Activated CD8-positive, alpha-beta memory T cell treated with anti-CD3 and anti-CD28 coated beads, Interleukin-2, amount 50 U/mL, for 4 hours (primary cell): ENCODE results near the gene ACO2.
A peak's percentile ranks its signal among the peaks of the same experiment; 100 is the strongest.
"Not testable (repeated sequence)": the region's sequence is repeated elsewhere in the genome, so short reads cannot be mapped to it uniquely, and the experiment has no call there.

Experiments
- DNase-seq: peaks from one replicate; pipeline ENCODE4 v3.0.0-alpha.2; 2020

ACO2 gene

DNA sequence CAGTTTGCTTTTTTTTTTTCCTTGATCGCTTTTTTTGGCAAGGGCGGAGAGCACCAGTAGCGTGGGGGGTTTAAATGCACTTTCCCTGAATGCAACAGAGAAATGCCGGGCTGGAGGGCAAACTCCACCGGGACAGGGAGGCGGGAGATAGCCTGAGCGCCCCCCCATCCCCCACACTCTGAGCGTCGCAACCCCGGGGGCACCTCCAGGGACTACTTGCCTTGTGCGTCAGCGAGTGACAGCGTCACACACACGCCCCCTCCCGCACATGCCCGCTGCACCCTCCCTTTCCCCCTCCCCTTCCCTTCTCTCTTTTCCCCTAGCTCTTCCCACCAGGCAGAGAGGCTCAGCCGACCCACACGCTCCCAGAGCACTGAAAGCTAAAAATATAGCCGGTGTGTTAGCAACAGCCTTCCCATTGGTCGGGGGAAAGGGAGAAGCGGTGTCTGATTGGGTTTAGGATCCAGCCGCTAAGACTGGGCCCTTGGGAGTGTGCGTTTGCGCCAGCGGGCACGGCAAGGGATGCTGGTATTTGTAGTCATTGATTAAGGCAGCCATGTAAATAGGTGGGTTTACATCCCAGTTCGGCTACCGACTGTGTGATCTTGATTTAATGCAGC is 20.6 kb upstream of the ACO2 start:
- DNase-seq, result peak; percentile 82

DNA sequence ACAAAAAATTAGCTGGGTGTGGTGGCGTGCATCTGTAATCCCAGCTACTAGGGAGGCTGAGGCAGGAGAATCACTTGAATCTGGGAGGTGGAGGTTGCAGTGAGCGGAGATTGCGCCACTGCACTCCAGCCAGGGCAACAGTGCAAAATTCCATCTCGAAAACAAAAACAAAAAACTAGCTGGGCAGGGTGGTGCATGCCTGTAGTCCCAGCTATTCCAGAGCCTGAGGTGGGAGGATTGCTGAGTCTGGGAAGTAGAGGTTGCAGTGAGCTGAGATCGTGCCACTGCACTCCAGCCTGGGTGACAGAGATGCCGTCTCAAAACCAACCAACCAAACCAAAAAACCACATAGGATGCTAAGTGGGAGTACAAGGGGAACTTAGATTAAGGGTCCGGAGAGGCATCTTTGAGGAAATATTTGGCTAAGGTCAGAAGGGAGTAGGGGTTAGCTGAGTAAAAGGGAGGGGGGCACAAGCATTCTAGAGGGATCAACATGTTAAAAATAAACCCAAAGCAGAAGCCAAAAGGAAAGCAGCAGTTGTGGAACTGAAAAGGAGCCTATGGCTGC is 10.7 kb upstream of the ACO2 start:
- DNase-seq, result no peak

DNA sequence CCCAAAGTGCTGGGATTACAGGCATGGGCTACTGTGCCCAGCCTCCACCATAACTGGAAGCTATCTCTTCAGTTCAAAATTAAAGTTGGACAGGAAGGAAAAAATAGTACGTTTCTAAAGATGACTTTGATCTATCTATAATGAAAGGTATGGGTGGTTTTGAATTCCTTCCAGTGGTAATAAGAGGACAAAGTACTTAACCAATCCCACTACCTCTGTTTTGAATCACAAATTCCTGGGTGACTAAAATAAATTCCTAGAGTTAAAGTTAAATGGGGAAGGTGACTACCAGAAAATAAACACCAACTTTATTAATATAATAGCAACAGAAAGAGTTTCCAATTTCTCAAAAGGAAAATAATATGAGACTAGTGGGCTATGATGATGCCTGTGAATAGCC is 9.5 kb upstream of the ACO2 start:
- DNase-seq, result no peak

DNA sequence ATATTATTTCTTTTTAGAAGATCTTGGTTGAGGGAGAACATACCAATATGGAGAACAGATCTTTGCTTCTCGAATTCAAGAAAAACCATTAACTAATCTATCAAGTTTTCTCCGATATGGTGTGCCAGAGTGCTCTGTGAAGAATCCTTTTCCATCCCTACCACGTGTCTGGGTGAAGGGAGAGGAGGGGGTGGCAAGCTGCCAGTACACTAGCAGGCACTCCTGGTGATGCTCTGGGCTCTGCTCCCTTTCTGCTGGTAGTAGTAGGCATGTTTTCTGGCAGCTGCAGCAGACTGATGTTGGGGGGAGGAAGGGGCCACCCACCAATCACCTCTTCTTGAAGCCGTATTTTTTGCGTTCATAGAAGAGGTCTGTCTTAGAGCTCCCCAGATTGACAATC is 8.8 kb upstream of the ACO2 start:
- DNase-seq, result not testable (repeated sequence)

DNA sequence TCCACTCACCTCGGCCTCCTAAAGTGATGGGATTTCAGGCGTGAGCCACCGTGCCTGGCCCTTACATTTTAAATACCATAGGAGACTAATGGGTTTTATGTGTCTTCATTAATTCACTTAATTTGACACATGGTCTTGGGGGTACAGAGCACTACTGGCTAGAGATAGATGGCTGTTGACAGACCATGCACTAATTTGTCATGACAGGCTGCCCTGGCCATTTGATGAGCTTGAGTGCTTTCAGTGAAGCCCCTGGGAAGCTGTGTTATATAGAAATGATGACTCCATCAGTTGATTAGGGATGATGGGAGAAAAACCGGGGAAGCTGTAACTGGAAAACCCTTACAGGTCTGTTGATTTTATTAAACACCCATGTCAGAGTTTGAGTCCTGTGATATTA is 7.0 kb upstream of the ACO2 start:
- no peak for DNase-seq

DNA sequence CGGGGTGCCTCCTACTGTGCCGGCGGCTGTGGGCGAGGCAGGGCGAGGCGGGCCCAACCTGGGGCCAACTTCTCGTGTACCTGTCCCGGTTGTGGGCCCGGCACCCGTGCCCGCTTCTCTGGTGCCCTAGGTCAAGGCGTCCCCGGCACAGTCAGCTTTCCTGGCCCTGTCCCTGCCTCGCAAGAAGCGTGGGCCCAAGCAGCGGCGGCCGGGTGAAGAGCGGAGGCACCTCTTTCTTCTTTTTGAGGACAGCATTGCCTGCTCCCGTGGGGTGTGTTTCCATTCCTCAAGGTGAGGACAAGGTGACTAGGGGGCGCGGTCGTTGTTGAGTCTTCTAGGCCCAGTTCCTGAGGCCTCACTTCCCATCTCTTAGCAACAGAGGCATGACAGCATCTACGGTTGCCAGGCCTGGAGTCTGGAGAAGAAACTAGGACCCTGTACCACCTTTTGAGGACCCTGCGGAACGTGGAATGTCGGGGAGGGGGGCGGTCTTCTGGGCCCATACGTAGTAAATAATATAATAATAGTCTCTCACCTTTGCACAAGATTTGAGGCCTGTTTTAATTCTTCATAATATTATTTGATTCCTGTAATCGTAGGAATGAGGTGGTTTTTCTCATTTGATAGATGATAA is 418 bp downstream of the ACO2 start:
- no peak for DNase-seq

DNA sequence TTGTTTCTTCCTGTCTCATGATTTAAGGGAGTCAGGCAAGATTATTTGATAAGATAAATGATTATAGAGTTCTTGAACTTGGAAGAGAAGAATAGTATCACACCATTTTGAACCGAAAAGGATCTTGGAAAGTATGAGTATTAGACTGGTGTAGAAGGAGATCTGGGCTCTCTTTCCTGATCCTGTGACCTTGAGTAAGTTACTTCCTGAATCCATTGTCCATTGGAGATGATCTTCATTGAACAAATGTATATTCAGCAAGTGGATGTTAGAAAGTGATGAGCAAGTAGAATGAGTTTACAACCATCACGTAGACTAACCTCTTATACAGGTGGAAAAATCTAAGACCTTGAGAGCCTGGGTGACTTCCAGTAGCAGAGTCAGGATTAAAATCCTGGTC is 2.0 kb downstream of the ACO2 start:
- DNase-seq, result no peak

DNA sequence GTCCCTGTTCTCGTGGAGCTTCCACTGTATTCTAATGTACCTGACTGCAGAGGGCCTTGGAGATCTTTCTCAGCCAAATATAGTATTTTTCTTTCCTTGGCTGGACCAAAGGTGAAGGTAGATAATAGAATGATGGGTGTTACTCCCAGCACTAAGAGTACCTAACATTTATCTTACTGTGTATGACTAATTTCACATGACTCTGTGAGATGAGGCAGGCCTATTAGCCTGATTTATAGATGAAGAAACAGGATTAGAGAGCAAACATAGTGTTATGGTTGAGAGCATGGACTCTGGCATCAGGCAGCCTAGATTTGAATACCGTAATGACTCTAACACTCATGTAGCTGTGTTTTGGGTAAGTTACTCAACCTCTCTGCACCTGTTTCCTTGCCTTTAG is 2.7 kb downstream of the ACO2 start:
- DNase-seq, result no peak

DNA sequence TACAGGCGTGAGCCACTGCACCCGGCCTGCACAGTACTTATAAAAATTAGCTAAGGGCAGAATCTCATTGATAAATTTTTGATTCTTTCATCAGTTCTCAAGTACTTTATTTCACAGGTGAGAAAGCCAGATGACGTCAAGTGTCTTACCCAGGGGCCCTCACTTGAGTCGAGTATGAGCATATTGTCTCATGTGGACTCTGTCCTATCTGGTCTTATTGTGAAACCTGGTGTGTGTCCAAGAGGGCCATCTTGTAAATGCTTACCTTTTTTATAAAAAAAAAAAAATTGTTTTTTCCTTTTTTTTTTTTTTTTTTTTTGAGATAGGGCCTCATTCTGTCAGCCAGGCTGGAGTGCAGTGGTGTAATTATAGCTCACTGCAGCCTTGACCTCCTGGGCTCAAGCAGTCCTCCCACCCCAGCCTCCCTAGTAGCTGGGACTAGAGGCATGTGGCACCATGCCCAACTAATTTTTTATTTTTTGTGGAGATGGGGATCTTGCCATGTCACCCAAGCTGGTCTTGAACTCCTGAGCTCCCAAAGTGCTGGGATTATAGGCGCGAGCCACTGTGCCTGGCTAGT is 6.0 kb downstream of the ACO2 start:
- no peak for DNase-seq

DNA sequence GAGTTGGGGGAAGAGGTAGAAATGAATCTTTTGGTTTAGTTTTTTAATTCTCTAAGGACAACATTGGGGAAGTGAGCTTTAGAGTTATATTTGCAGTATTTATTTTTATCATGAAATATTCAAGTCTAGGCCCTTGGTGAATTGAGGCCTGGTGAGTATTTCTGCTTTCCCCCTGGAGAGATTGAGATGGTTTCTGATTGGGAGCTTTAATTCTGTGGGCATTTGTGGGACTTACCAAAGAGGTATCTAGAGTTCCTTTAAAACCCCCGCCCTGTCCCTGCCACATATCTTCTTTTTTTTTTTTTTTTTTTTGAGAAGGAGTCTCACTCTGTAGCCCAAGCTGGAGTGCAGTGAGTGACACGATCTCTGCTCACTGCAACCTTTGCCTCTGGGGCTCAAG is 9.6 kb downstream of the ACO2 start:
- no peak for DNase-seq

DNA sequence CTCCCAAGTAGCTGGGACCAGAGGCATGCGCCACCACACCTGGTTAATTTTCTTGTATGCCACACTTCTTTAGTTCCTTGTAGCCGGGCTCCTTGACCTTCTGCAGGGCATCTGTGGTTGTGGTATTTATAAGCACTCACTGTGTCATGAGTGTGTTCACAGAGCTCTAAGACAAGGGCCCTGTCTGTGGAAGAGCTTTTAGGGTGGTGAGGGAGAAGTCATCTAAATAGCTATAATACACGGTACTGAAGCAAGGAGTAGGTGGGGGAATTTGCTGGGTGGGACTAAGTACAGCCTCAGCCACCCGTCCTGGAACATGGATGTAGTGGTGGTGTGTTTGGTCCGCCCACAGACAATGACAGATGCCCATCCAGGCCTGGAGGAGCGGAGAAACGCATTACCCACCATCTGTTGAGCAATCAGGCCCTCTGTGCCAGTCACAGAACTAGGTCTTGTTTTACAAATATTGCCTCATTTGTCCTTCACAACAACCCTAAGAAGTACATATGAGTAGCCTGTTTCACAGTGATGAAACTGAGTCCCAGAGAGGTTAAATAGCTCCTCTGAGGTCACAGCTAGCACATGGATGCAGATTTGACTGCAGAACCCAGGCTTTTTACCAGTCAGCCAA is 10.1 kb downstream of the ACO2 start:
- DNase-seq, result no peak

DNA sequence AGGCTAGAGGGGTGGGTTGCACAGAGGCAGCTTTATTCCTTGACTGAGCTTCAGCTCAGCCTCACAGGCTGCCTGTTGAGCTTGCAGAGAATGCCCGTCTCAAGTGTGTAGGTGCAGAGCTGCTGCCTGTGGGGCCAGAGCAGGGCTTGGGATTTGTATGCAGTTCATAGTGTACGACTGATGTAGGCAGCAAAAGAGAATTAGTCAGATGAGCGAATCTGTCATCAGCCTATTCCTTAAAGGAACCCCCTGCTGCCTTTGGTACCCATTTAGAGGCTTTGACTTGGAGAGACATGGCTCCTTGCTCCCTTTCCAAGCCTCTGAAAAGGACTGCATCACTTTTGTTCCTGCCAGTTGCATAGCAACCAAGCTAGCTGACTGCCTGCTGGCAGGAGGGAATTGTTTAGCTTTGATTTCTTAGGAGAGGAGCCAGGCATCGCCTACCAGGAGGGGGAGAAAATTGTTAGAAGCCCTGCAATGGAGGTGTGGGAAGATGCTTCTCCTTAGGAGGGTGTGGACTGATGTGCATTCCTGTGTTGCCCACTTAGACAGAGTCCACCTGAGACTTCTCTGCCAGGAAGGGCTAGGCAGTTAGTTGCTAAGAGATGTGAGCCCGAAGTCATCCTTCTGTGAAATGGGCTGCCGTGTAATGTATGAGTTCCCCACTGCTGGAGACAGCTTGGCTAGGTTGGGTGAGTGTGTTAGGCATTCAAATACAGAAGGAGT is 10.9 kb downstream of the ACO2 start:
- DNase-seq, result no peak

DNA sequence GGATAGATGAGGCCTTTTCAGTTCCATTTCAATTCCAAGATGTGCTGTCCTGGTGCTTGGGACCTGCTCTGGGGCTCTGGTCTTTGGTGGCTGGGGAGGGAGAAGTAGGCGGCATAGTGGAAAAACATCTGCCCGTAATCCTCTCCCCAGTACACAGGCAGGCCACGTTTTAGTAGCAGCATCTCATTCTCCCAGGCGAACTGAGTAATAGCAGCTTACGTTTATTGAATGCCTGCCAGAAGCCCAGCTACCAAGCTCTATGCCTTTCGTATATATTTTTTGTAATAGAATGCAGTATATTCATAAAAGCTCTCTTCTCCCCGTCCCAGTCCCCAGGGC is 11.4 kb downstream of the ACO2 start:
- no peak for DNase-seq

DNA sequence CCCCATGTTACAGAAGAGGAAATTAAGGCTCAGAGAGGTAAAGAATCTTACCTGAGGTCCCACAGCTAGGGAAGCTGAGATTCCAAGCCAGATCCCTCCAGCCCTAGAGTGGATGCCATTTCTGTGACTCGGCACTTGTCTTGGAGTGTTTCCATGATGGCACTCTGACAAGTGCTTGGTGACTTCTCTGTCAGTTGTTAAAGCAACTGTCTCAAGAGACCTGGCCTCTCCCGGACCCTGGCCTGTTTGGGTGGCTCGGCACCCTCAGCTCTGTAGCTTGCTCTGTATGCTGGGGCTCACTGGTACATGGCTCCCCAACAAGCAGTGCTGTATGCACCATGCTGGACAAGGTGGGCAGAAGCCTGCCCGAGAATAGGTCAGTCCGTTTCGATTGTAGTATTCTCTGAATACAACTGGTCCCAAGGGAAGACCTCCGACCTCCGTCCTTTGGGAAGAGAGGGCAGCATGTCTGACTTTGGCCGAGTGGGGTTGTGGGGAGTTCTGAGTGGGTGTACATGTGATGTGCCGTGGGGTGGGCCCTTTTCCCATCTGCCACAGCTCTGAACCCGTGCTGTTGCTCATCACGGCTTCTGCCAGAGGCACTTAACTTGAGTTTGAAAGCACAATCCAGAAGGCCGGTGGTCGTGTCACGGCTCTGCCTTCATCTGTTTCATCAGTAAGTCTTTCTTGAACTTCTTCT is 12.4 kb downstream of the ACO2 start:
- DNase-seq, result no peak

DNA sequence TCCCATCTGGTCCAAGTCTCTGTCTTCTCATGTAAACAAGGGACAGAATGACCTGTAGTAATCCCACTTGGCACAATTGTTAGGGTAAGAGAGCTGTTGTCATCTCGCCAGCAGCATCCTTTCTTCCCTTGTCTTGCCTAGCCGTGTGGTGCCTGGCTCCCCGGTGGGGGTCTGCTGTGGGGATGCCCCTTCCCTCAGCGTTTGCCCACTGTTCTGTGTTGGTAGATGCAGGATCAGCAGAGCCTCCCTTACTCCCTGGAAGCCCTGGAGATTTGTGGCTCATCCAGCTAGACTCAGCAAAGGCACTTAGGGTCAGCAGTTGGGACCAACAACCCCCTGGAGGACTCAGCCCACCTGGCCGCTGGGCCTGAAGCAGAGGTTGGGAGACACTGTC is 13.0 kb downstream of the ACO2 start:
- DNase-seq, result no peak

DNA sequence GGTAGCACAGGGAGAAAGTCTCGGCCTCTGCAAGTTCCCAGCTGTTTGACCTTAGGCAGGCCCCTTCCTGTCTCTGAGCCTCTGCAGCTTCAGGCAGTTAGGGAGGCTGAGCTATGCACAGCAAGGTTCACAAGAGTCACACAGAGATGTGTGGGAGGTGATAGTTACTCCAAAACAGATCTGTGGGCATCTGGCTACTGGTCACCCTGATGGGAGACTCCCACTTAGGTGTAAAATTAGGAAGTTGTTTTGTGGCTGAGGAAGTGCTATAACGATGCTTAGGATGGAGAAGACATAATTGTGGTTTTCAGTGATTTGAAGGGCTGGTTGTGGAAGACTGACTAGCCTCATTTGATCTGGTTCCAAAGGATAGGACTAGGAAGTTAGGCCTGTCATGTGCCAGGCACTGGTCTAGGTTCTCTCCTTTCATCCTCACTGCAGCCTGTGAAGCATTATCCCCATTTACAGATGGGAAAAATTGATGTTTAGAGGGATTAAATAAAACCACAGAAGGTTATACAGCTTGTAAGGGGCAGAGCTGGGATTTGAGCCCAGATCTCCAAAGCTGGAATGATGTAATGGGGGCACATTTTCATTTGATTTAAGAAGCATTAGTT is 13.5 kb downstream of the ACO2 start:
- DNase-seq, result no peak

DNA sequence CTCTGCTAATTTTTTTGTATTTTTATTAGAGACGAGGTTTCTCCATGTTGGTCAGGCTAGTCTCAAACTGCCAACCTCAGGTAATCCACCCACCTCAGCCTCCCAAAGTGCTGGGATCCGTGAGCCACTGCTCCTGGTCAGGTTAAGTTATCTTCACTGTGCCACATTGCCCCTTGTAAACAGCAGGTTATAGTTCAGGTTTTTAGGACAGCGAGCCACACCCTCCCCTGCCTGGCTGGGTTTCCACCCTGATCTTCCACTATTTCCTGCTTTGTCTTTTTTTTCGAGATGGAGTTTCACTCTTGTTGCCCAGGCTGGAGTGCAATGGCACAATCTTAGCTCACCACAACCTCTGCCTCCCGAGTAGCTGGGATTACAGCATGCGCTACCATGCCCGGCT is 16.1 kb downstream of the ACO2 start:
- no peak for DNase-seq

DNA sequence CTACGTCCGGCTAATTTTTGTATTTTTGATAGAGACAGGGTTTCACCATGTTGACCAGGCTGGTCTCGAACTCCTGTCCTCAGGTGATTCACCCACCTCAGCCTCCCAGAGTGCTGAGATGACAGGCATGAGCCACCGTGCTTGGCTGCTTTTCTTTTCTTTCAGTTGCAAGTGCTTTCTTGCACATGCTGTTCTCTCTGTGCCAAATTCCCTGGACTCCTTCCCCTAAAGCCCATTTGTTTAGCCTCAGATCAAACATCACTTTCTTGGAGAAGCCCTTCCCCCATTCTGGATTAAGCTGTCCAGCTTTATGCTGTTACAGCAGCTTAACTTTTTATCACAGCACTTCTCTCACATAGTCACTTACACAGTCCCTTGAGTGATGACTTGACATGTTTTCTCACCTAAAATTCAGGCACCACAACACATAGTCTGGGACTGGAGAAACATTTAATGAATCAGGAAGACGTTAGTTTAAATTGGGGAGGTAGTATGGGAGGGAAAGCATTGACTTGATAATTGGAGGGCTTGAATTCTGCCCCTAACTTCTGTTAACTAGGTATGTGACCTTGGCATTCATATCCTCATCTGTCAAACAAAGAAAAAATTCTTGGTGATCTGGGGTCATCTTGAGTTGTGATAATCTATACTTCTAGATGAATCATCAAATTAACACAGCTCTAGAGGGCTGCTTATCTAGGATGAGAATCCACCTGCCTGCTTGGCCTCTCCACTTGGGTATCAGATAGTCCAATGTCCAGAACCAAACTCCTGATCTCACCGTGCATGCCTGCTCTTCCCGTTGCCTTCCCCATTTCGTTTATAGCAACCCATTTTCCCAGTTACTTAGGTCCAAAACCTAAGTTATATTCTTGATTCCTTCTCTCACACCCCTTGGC is 18.4 kb downstream of the ACO2 start:
- no peak for DNase-seq

DNA sequence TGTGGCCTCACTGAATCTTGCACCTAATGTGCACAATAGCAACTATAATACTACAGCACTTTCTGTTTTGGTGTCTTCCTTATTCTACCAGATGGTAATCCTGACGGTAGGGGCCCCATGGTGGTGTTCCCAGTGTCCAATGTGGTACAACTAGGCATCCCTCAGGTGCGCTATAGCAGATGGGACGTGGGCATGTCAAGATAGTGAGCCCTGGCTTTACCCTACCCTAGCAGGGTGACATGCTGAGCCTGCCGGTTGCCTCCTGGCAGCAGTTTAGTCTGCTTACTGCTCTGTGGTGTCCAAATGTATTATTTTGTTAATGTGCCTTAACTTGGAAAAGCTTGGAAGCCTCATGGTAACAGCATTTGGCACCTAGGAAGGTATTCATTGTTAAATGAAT is 19.2 kb downstream of the ACO2 start:
- no peak for DNase-seq

DNA sequence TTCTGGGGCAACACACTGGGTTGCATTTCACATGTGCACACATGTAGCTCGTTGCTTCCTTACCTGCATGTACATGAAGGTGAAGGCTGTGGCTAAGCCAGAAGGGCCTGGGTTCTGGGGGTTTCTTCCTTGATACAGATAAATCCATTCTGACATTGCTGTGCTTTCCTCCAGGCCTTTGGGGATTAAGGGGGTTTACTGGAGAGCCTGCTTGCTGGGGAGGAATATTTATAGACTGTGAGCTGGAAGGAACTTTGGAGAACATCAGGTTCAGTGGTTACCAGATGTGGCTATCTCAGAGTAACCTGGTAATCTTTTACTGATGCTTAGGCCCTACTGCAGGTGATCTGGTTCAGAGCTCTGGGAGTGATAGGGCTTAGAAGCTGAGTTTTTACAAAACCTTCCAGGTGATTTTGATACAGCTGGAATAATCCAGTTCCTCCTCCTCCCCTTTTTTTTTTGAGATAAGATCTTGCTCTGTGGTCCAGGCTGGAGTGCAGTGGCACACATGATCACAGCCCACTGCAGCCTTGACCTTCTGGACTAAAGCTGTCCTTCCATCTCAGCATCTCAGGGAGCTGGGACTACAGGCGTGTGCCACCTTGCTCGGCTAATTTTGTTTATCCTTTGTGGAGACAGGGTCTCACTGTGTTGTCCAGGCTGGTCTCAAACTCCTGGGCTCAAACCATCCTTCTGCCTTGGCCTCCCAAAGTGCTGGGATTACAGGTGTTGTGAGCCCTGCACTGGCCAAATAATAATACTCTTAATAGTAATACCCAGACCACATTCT is 19.9 kb downstream of the ACO2 start:
- no peak for DNase-seq
